K562 (cell line): ENCODE results near the gene RET. TPM values are rescaled to one million over a fixed set of nuclear protein-coding genes. Genes with fewer than 3 reads are reported as not detected.

Source experiments
- ATAC-seq: fragments of 200-7000 bp; cut with Tn5 transposase; 3 replicates; pipeline ENCODE4 v1.9.1; 2020; ENCODE audit warnings: moderate library complexity
- BruUV-seq: library from RNA; stranded (reverse); fragments of 400-500 nt; replicated peaks from 2 replicates; lab custom pipeline; 2021; lab: Mats Ljungman, UMichigan
- CTCF ChIA-PET: fragments of 300-600 bp; formaldehyde crosslinking; extraction: SDS; loops from one replicate; lab custom pipeline; 2021; ENCODE audit warnings: low intra/inter-chr PET ratio; lab: Yijun Ruan, JAX
- POLR2A ChIA-PET: fragments of 300-600, 350-650 bp; sonication (Branson Sonifier 250); formaldehyde crosslinking; extraction: SDS; loops from one replicate; lab custom pipeline; 2021; ENCODE audit warnings: antibody characterized with exemption, inconsistent platforms; lab: Yijun Ruan, JAX
- DNase-seq, 4 experiments: peaks; one replicate each; pipeline versions ENCODE4 v3.0.0 to v3.0.0-alpha.2; 2011 to 2018; ENCODE audit warnings: low spot score in 3 of 4, mixed read lengths in 3 of 4; ENCODE audit errors: extremely low read depth in 1 of 4
- FAIRE-seq: peaks from 2 replicates; lab custom pipeline; 2011; peaks lifted over from hg19 to GRCh38; lab: Jason Lieb, UNC
- H2AFZ ChIP-seq: 2 replicates; pipeline ENCODE4 v1.6.0; 2011; ENCODE audit warnings: low read depth, low read length, control low read depth, inconsistent platforms
- H3K27ac ChIP-seq: fragments of 200-600 bp; 3 replicates; pipeline ENCODE4 v1.8.0; 2011; ENCODE audit warnings: low read depth, mild to moderate bottlenecking, control low read depth, inconsistent platforms, low read length, moderate library complexity, mixed read lengths; ENCODE audit errors: extremely low read depth
- H3K27me3 ChIP-seq, 2 experiments: fragments of 300-600 bp in 1 of 2; 2 replicates in 1 of 2; 3 replicates in 1 of 2; pipeline versions ENCODE4 v1.6.0 to v1.8.0; 2011; ENCODE audit warnings: inconsistent platforms in 2 of 2, low read length in 2 of 2, mild to moderate bottlenecking in 1 of 2, mixed read lengths in 1 of 2, moderate library complexity in 1 of 2; ENCODE audit not compliant: control insufficient read depth in 2 of 2, insufficient read depth in 2 of 2
- H3K36me3 ChIP-seq: fragments of 300-600 bp; 3 replicates; pipeline ENCODE4 v1.8.0; 2011; ENCODE audit warnings: mild to moderate bottlenecking, low read length, inconsistent platforms; ENCODE audit not compliant: control insufficient read depth, insufficient read depth
- H3K4me1 ChIP-seq, 2 experiments: fragments of 200-600 bp in 1 of 2; replicated peaks in 1 of 2; 2 replicates in 1 of 2; 3 replicates in 1 of 2; pipeline versions ENCODE4 v1.5.1 to v1.8.0; 2011; ENCODE audit warnings: inconsistent platforms in 2 of 2, low read length in 2 of 2, mild to moderate bottlenecking in 1 of 2, mixed read lengths in 1 of 2, moderate library complexity in 1 of 2; ENCODE audit not compliant: control insufficient read depth in 2 of 2, insufficient read depth in 2 of 2
- H3K4me2 ChIP-seq: 2 replicates; pipeline ENCODE4 v1.6.1; 2011; ENCODE audit warnings: low read length, control low read depth, inconsistent platforms, mixed read lengths; ENCODE audit not compliant: insufficient read depth
- H3K4me3 ChIP-seq: fragments of 200-600 bp; sonication (generic), shearing (Covaris generic); 2 replicates; pipeline ENCODE4 v1.5.1; 2016; ENCODE audit warnings: control low read depth, inconsistent platforms
- H3K79me2 ChIP-seq: fragments of 200-600 bp; 3 replicates; pipeline ENCODE4 v1.8.0; 2011; ENCODE audit warnings: low read length, inconsistent platforms; ENCODE audit not compliant: control insufficient read depth, insufficient read depth
- H3K9ac ChIP-seq, 2 experiments: 2 replicates each; pipeline versions ENCODE4 v1.6.0 to v1.6.1; 2011; ENCODE audit warnings: low read depth in 2 of 2, low read length in 2 of 2, control low read depth in 1 of 2, inconsistent platforms in 1 of 2, mild to moderate bottlenecking in 1 of 2, mixed read lengths in 1 of 2; ENCODE audit not compliant: insufficient read depth in 1 of 2
- H3K9me1 ChIP-seq: one replicate; pipeline ENCODE4 v1.6.0; 2011; ENCODE audit warnings: inconsistent platforms, mild to moderate bottlenecking, low read length, moderate library complexity; ENCODE audit not compliant: control insufficient read depth, insufficient read depth
- H3K9me3 ChIP-seq: replicated peaks from 2 replicates; pipeline ENCODE4 v1.5.1; 2011; ENCODE audit warnings: low read depth, low read length, inconsistent platforms; ENCODE audit not compliant: control insufficient read depth, insufficient read depth
- H4K20me1 ChIP-seq: replicated peaks from 2 replicates; pipeline ENCODE4 v1.6.1; 2011; ENCODE audit warnings: low read length, inconsistent platforms, mixed read lengths; ENCODE audit not compliant: control insufficient read depth, insufficient read depth
- ARID4B ChIP-seq: sonication (generic); formaldehyde crosslinking; IDR thresholded peaks from 2 replicates; pipeline ENCODE4 v1.8.0; 2022; ENCODE audit warnings: mild to moderate bottlenecking, missing genetic modification reagents
- CBFB ChIP-seq: sonication (generic); formaldehyde crosslinking; IDR thresholded peaks from 2 replicates; pipeline ENCODE4 v1.4.0; 2020; ENCODE audit warnings: mild to moderate bottlenecking, missing genetic modification reagents
- MED1 ChIP-seq: sonication (generic); formaldehyde crosslinking; IDR thresholded peaks from 2 replicates; pipeline ENCODE4 v1.8.1; 2023; ENCODE audit warnings: missing genetic modification reagents, borderline replicate concordance
- MIER1 ChIP-seq: fragments of 450-650 bp; IDR thresholded peaks from 2 replicates; pipeline ENCODE4 v1.6.1; 2016; ENCODE audit warnings: antibody characterized with exemption, mild to moderate bottlenecking, low read depth
- NONO ChIP-seq, 2 experiments: fragments of 200-400 bp in 1 of 2; fragments of 450-650 bp in 1 of 2; formaldehyde crosslinking in 1 of 2; IDR thresholded peaks; 2 replicates each; pipeline ENCODE4 v1.6.1; 2017; ENCODE audit warnings: low read depth in 2 of 2, mild to moderate bottlenecking in 2 of 2, moderate library complexity in 2 of 2, low read length in 1 of 2
- SAFB2 ChIP-seq: fragments of 200-400 bp; formaldehyde crosslinking; IDR thresholded peaks from 2 replicates; pipeline ENCODE4 v1.6.1; 2018; ENCODE audit warnings: borderline replicate concordance, low read length, low read depth, moderate library complexity; ENCODE audit not compliant: severe bottlenecking
- SETDB1 ChIP-seq: IDR thresholded peaks from one replicate; pipeline ENCODE4 v1.6.1; 2012; ENCODE audit warnings: low read length, control low read depth, inconsistent platforms
- SMAD3 ChIP-seq: fragments of 450-650 bp; formaldehyde crosslinking; conservative IDR thresholded peaks from 2 replicates; pipeline ENCODE4 v1.4.0; 2020; ENCODE audit warnings: mild to moderate bottlenecking
- THAP12 ChIP-seq: fragments of 250-450 bp; sonication (Bioruptor Pico); IDR thresholded peaks from 2 replicates; pipeline ENCODE4 v1.9.0; 2021; ENCODE audit warnings: mild to moderate bottlenecking, inconsistent platforms
- ZKSCAN3 ChIP-seq: fragments of 250-450 bp; sonication (Bioruptor Pico); IDR thresholded peaks from 2 replicates; pipeline ENCODE4 v1.4.0; 2020
- WGBS: fragments of 100-300 bp; shearing (Covaris generic); methylation state at CpG from one replicate; pipeline ENCODE4 v1.1.6; 2016; ENCODE audit warnings: low coverage, mixed read lengths; ENCODE audit not compliant: insufficient coverage; ENCODE audit errors: missing lambda C conversion rate; 5-methylcytosine and 5-hydroxymethylcytosine counted together
- in situ Hi-C: fragments of 300-500 bp; cut with MboI; formaldehyde crosslinking; loops from 4 replicates; pipeline ENCODE4 v1.15.0; 2018; ENCODE audit warnings: inconsistent platforms, mixed read lengths
- intact Hi-C: fragments of 100-400 bp; cut with micrococcal nuclease; formaldehyde crosslinking; loops from 2 replicates; pipeline ENCODE4 v1.14.2; 2022
- polyA plus RNA-seq, 8 experiments: library from polyadenylated mRNA; depleted of rRNA in 4 of 8; stranded (reverse) in 5 of 8; unstranded in 3 of 8; fragments of >200 nt; fragmentation: Nextera tagmentation in 2 of 8; fragmentation: Illumina TruSeq in 1 of 8; extraction: Ambion mirVana in 2 of 8; extraction: Trizol in 1 of 8; gene quantifications; 2 replicates each; pipeline versions ENCODE4 v1.2.1 to v1.2.3, GENCODE V29; 2011 to 2014; ENCODE audit warnings: inconsistent platforms in 1 of 8, missing spikeins in 1 of 8
- total RNA-seq, 7 experiments: library from RNA; depleted of rRNA in 6 of 7; stranded (reverse); fragments of >200 nt in 6 of 7; fragmentation: Illumina TruSeq in 2 of 7; extraction: Trizol in 2 of 7; gene quantifications; 2 replicates each; pipeline versions ENCODE4 v1.2.1 to v1.2.3, GENCODE V29; 2011 to 2021; ENCODE audit warnings: low replicate concordance in 1 of 7
- TF ChIP-seq, protein P1 (sequence below): fragments of 450-650 bp; IDR thresholded peaks from 2 replicates; pipeline ENCODE4 v1.6.1; 2017; ENCODE audit warnings: mild to moderate bottlenecking, moderate library complexity

Gene RET
- total and polyA plus RNA-seq, 9 of the 15 experiments (the other 6 are each of a cell fraction or from before 2014, with no cell fraction given) = 0.04 to 0.05 TPM; not detected in 7

DNA sequence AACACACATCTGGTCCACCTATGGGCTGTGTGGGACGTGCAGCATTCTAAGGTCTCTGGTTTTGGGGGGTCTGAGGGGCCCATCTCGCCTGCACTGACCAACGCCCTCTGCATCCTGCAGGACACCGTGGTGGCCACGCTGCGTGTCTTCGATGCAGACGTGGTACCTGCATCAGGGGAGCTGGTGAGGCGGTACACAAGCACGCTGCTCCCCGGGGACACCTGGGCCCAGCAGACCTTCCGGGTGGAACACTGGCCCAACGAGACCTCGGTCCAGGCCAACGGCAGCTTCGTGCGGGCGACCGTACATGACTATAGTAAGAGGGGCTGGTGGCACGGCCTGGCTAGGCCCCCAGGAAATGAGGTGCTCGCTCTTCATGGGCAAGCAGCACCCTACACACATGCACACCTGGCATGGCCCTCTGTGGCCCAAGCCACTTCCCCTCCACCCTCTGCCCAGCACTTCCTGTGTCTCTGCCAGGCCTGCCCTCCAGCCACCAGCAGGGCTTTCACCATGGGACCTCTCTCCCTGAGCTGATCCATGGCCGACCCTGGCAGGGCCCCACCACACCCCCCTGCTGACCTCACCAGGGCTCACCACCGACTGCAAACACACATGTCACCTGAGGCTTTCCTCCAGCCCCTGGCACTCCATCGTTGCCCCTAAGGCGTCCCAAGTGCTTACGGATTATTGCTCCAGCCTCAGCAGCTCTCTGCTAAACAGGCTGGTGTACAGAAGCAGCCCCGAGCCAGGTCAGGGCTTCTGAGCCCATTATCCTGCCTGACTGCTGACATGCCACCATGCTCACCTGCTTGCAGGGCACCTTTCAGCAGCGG, 29.6 kb downstream of the RET start:
- intact Hi-C loops = no loop called here
- TF ChIP-seq CBFB (CRISPR knock-in tag) (no peak), ZKSCAN3 (CRISPR knock-in tag) (no peak), MED1 (CRISPR knock-in tag) (no peak), SETDB1 (no peak), SMAD3 (CRISPR knock-in tag) (no peak), SAFB2 (no peak), NONO (IDR thresholded peaks at IDR 0.05; ENCODE audit: low read depth in 2 of 2, low read length in 1 of 2) (no peak), MIER1 (no peak), THAP12 (CRISPR knock-in tag) (no peak), ARID4B (CRISPR knock-in tag) (no peak)
- TF ChIP-seq, protein P1, sequence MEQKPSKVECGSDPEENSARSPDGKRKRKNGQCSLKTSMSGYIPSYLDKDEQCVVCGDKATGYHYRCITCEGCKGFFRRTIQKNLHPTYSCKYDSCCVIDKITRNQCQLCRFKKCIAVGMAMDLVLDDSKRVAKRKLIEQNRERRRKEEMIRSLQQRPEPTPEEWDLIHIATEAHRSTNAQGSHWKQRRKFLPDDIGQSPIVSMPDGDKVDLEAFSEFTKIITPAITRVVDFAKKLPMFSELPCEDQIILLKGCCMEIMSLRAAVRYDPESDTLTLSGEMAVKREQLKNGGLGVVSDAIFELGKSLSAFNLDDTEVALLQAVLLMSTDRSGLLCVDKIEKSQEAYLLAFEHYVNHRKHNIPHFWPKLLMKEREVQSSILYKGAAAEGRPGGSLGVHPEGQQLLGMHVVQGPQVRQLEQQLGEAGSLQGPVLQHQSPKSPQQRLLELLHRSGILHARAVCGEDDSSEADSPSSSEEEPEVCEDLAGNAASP = no peak

More for the DNA sequence above, 29.6 kb downstream of the RET start:
- DNase-seq = no peak
- 46% methylated on average over 28 of the region's 28 CpGs for WGBS
- no TSS peak for BruUV-seq
- Histone ChIP-seq H2AFZ (no peak overlapping the region), H3K4me2 (no peak overlapping the region), H3K4me1 (peaks cover 0 to 26% of the 10 kb centered on the region in 2 experiments; a peak in 3 of 5 replicates), H4K20me1 (0 out of 2 replicates have a peak, but pooled peaks cover 4% of the 10 kb centered on the region), H3K79me2 (no peaks in the 10 kb centered on the region), H3K4me3 (no peak overlapping the region), H3K36me3 (no peaks in the 10 kb centered on the region), H3K27ac (no peak overlapping the region), H3K9ac (peak overlapping the region in 1 of 2 experiments; percentile 43; a peak in 1 of 4 replicates), H3K9me1 (peaks cover 3% of the 10 kb centered on the region), H3K27me3 (peaks cover 6 to 49% of the 10 kb centered on the region in 2 experiments; a peak in 4 of 5 replicates), H3K9me3 (no peaks in the 10 kb centered on the region)
- in situ Hi-C loops = no loop called here
- POLR2A ChIA-PET = interaction anchor here (1.1 kb wide), 1 partner anchor 20 kb away, joined by 3 read pairs; no protein-coding TSS in a partner anchor
- no peak for ATAC-seq
- CTCF ChIA-PET = no interaction called here
- no peak for FAIRE-seq
